M059J (cell line): ENCODE results near the gene HDAC7. TPM values are rescaled to one million over a fixed set of nuclear protein-coding genes. Genes with fewer than 3 reads are reported as not detected.

ENCODE experiments used
- DNase-seq: peaks from one replicate; pipeline ENCODE4 v3.0.0-alpha.2; 2012; ENCODE audit warnings: low read depth
- total RNA-seq: library from RNA; depleted of rRNA; stranded (reverse); fragments of >200 nt; shearing (Covaris generic); gene quantifications from 2 replicates; pipeline ENCODE4 v1.2.3, GENCODE V29; 2014

Gene HDAC7
- total RNA-seq, 1 experiment from 2014 or later, result 26.1 TPM

- no peak for DNase-seq
These were observed 53.0 kb downstream of the HDAC7 start for GRCh38 chr12:47766502-47767215.

- peak; percentile 46 for DNase-seq
These were observed 56.0 kb downstream of the HDAC7 start for GRCh38 chr12:47763481-47764346.

DNA sequence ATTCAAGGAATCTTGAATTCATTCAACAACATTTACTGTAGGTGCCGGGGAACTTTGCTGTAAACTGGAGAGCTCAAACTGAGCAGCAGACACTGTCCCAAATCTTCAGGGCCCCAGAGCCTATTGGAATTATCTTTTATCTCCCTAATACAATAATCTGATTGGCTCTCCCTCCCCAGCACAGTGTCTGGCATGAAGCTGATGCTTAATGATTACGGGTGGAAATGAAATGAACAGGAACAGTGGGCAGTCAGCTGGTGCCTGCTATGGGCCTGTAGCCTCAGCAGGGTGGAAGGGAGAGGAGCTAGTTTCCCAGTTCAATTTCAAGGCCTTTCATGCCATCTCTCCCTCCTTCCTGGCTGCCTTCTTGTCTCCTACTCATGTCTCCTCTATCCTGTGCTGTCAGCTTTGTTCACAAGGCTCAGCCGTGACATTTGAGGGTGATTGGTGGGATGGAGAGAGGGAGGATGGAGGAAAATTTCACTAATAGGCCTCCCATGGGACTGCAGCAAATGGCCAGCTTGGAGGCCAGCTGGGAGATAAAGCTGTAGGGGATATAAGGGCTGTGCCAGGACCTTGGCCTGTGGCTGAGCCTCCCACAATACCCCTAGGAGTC, 56.7 kb downstream of the HDAC7 start:
- no peak for DNase-seq

DNA sequence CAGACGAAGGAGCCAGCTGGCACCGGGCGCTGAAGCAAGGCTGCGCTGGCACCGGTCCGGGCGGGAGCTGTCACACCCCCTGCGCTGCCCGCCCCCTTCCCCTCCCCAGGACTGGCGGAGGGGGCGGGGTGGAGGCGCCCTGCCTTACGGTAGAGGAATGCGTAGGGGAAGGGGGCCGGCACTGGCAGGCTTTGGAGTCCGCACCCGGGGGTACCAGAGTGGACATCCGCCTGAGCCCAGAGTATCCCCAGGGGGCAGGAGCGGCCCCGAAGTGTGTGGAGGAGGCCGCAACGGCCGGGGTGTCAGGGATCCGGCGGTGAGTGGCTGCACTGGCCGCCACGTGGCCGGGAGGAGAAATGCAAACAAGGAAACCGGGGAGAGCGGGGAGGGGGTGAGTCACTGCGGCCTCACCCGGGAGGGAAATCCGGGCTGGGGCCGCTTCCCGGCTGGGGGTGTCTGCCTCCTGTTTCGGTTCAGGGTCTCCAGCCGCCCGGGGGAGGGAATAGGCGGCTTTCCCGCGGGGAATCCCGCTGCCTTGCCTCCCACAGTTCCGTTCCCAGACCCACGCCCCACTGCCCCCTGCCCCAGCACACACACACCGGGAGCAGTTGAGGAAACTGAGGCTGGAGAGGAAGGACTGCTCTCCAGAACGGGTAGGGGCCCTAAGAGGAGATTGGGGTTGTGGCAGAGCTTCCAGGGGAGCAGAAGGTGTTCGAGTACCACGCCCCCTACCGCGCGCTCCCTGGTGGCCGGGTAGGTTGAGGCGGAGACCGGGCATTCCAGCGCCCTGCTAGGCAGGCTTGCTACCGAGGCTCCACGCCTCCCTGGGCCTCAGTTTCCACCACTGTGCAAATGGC, 60.6 kb downstream of the HDAC7 start, which contains the start of gene RAPGEF3:
Gene RAPGEF3, minus strand, starts transcription at position 47 of the 857 bp plus-strand sequence. CDS start 324 bp downstream, outside the sequence.
- DNase-seq, result peak; percentile 86

GRCh38 chr12:47758584-47758833, 61.2 kb downstream of the HDAC7 start:
- no peak for DNase-seq

- no peak for DNase-seq
These were observed 61.7 kb downstream of the HDAC7 start for GRCh38 chr12:47757840-47758583.

GRCh38 chr12:47757364-47757839, 62.3 kb downstream of the HDAC7 start:
- DNase-seq, result no peak

DNA sequence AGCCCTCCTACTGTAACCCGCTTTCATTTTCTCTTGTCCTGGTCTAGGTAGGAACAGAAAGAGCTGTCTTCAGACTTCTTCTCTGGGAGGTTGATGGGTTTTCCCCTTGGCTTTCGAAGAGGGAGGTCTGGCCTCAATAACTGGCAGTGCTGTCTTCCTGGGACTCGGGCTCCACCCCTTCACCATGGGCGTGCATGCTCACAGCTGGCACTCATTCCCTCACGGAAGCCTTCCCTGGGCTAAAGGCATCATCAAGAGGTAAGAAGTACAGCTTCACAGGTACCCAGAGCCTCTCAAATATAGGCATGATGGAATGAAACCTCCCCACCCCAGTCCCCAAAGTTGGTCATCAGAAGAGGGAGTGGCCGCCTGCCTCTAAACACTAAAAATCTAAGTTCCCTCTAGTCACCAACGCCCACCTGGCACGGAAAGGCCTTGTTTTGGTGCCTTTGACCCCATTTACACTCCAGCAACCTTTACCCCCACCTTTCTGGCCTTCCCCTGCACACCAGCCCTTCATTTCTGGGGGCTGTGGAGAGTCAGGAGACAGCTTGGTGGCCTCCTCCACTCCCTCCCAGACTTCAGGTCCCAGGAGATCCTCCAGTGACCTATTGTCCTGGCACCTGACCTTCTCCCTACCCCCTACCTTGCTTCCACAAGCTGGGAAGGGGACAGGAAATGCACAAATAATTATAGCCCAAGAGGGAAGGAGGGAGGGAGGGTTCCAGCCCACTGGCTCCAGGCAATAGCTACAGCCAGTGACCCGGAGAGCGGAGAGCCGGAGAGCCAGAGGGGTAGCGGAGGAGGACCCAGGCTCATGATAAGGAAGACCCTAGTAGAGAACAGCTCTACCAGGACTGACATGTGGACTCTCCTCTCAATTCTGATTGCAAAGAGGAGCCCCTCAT, 63.8 kb downstream of the HDAC7 start:
- no peak for DNase-seq

DNA sequence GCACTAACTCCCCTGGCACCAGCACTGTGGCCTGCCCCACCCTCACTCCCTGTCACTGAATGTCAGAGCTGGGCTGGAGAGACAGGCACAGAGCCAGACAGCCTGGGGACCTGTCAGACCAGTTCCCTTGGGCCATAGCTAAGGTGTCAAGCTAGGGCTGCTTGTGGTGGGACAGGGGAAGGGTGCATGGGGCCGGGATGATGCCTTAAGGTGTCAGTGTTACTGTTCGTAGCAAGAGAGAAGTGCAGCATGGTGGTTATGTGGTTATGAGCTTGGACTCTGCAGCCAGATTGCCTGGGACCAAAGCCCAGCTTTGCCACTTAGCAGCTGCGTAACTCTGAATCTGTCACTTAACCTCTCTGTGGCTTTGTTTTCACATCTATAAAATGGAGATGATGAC, 64.8 kb downstream of the HDAC7 start:
- no peak for DNase-seq

GRCh38 chr12:47754126-47754525, 65.6 kb downstream of the HDAC7 start:
- DNase-seq, result peak; percentile 92

GRCh38 chr12:47753021-47754001, 66.4 kb downstream of the HDAC7 start:
- peak; percentile 82 for DNase-seq

GRCh38 chr12:47752552-47752951, 67.2 kb downstream of the HDAC7 start:
- no peak for DNase-seq

DNA sequence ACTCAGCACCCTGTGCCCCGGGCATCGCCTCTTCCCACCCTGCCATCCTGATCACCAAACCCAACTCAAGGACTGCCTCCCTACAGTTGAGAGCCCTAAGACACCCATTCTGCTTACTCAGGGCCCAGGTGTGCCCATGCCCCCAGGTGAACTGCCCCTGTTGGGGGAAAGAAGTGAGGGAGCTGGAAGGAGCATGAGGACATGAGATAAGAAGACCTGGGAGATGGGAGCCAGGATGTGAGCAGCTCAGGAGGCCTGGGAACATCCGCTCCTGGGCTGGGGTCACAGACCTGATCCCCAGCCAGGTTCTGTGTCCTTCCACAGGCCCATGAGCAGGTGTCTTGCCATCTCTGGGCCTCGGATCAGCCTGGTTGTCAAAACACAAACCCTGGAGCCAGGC, 67.6 kb downstream of the HDAC7 start:
- DNase-seq, result no peak

DNA sequence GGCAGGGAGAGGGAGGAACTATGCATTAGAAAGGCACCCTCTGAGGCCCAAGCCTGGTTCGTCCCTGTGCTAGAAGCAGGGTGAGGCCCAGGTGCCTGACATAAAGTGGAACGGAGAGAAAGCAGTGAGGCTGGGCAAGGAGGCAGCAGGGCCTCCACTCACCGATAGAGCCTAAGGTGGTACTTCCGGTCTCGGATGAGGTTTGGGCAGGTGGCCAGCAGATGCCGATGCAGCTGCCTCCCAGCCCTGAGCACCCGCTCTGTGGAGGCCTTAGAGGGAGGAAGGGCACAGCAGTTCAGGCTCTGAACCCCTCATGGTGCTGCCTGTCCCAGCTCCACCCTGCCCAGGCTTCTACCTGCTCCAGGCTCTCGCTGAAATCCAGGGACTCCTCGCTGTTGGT, 68.1 kb downstream of the HDAC7 start:
- no peak for DNase-seq

- DNase-seq, result no peak
These were observed 68.7 kb downstream of the HDAC7 start for GRCh38 chr12:47750916-47751470.

DNA sequence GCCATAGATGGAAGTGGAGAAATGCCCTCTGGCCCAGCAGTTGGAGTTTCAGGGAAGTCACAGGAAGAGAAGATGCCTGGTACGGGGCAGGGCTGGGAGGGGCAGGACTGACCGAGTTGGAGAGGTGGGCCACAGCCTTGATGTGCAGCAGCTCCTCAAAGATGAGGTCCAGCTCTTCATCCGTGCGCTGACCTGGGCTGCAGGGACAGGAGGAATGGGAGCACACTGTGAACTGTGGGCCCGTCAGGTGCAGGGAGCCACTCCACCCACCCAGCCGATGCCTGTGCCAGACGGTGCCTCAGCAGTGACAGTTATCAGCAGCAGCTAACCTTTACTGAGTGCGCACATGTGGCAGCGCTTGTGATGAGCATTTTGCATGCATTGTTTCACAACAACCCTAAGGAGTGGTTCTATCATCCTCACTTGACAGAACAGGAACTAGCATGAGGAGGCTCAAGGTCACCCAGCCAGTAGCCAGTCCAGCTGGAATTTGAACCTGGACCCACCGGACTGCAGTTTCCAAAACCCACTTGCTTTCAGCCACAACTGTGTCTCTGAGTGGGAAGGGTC, 69.4 kb downstream of the HDAC7 start:
- no peak for DNase-seq

- DNase-seq, result no peak
These were observed 70.8 kb downstream of the HDAC7 start for GRCh38 chr12:47748899-47749298.

DNA sequence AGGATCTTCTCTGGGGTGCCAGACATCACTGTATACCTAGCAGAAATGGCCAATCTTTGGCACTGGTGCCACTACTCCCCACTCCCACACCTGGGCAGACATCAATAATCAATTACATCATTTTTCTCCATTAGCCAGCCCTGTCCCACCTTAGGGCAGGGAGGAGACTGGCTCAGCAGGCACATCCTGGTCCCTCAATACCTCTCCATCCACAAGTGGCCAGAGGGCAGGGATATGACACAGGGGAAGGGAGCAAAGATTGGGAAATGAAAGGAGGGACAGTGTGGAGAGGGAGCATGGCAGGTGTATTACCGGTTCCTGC, 71.2 kb downstream of the HDAC7 start:
- no peak for DNase-seq
